GM21528 (cell line): ENCODE data around the gene OR4N2.
"Not testable (repeated sequence)": the region's sequence is repeated elsewhere in the genome, so short reads cannot be mapped to it uniquely, and the experiment has no call there.

Experiments used
- ATAC-seq: cut with Tn5 transposase; IDR thresholded peaks from one replicate; pipeline ENCODE4 v1.9.1; 2021; ENCODE audit warnings: mild to moderate bottlenecking, moderate library complexity; ENCODE audit not compliant: unreplicated experiment, low FRiP score

OR4N2 gene

DNA sequence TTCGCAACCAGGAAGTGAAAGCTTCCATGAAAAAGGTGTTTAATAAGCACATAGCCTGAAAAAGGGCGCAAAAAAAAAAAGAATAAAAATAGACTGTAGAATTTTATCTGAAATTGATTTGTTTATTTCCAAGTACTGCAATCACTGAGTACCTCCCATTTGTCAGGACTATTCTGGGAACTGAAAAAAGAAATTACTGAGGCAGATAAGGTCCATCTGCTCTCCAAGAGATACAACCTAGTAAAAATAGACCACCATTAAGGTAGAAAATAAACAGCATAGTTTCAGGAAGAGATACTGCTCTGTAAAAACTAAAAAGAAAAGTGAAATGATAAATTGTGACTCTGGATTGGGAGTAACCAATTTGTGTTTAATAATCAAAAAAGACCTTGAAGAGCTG, 24.7 kb downstream of the OR4N2 start:
- ATAC-seq: no peak

GRCh38 chr14:19834203-19834848, 30.8 kb downstream of the OR4N2 start:
- not testable (repeated sequence) for ATAC-seq

GRCh38 chr14:19838433-19838832, 34.9 kb downstream of the OR4N2 start:
- no peak for ATAC-seq

DNA sequence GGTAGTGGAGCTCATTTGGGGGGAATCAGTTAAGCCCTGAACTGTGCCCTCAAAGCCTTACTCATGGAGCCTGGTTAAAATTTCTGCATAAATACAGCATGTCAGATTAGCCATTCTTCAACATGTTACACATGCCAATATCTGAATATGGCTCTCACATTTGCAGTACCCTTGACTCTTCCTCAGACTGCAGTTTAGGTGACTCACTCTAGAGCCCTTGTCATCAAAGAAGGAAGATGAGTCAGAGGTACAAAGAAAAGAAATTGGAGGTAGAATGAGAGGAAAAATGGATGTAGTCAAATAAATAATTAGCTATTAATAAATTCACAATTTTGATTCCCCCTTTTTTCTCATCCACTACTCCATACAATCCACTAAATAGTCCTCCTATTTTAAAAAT, 47.8 kb downstream of the OR4N2 start:
- ATAC-seq: no peak

GRCh38 chr14:19866061-19866669, 62.6 kb downstream of the OR4N2 start:
- ATAC-seq: not testable (repeated sequence)

GRCh38 chr14:19873178-19873577, 69.6 kb downstream of the OR4N2 start:
- ATAC-seq: no peak

DNA sequence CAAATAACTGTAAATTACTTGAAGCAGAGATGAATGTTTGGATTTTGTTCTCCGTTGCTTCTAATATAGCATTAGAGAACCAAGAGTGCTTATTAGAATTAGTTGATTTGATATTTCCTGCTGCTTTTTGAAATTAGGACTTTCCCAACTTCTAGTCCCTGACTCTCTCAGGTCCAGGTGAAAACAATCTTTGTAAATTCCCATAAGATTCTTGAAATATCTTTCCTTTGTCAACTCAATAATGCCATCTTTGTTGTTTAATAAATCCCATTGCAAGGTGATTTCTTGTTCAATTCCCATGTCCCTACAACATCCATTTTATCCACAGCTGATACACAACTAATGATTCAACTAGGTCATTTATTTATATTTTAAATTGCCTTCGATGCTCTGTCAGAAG, 71.3 kb downstream of the OR4N2 start, which contains the start of gene OR4K2:
OR4K2 (plus strand) TSS at position 301 of the 400 bp plus-strand sequence. CDS start 1,126 bp downstream, outside the sequence.
- ATAC-seq: no peak

DNA sequence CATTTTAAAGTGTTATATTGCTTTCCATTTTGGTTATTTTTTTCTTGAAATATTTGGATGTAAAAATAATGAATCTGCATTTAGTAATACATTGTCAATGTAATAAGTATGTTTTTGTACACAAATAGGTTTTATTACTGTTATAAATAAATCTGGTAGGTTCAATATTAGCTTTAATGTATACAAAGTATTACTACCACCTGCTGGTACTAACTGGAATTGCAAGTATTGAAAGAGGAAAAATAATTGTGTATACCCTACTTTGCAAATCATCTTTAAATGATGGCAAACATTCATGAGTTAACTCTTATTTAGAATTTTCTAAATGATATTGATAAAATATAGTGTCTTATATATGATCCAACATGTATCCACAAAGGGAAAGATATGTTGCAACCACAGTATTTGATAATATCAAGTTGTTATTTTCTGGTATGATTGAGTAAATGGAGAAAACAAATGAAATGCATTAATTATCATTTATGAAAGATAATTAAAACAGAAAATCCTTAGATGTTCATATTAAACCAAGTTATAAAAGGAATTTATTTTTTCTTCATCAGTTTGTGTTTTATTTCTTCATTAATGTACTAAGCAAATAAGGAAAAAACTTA, 74.6 kb downstream of the OR4N2 start:
- no peak for ATAC-seq
